Stimulated activated naive CD4-positive, alpha-beta T cell treated with Interleukin-2 at 50 U/mL for 16 hours (primary cell): ENCODE data around the gene DUXB.

Experiments used
- DNase-seq: peaks from one replicate; lab custom pipeline; 2025; lab: John Stamatoyannopoulos, UW

Gene DUXB

GRCh38 chr16:75701361-75701760 is at the start of gene DUXB:
TSS of gene DUXB (minus strand) at chr16:75701461. CDS start at chr16:75701418, 43 bp downstream.
- no peak for DNase-seq

- no peak for DNase-seq
Observed at GRCh38 chr16:75750528-75750927, 49.3 kb upstream of the DUXB start.

GRCh38 chr16:75746359-75746758 is 45.1 kb upstream of the DUXB start:
- DNase-seq, result no peak

GRCh38 chr16:75745823-75746222 is 44.6 kb upstream of the DUXB start:
- DNase-seq, result no peak

GRCh38 chr16:75745242-75745641 is 44.0 kb upstream of the DUXB start:
- DNase-seq, result no peak

GRCh38 chr16:75742424-75743047 is 41.3 kb upstream of the DUXB start:
- no peak for DNase-seq

GRCh38 chr16:75733305-75734211 is 32.3 kb upstream of the DUXB start:
- no peak for DNase-seq

- no peak for DNase-seq
Observed at GRCh38 chr16:75732871-75733270, 31.6 kb upstream of the DUXB start.

- DNase-seq, result no peak
Observed at GRCh38 chr16:75727221-75727620, 26.0 kb upstream of the DUXB start.

- no peak for DNase-seq
Observed at GRCh38 chr16:75726390-75726789, 25.1 kb upstream of the DUXB start, which contains the start of gene CPHXL. TSS of gene CPHXL (minus strand) at chr16:75726490. CDS start at chr16:75726442, 48 bp downstream.

- DNase-seq, result no peak
Observed at GRCh38 chr16:75718452-75718851, 17.2 kb upstream of the DUXB start.

- no peak for DNase-seq
Observed at GRCh38 chr16:75714661-75715060, 13.4 kb upstream of the DUXB start.

GRCh38 chr16:75710344-75710743 is 9.1 kb upstream of the DUXB start:
- no peak for DNase-seq

- DNase-seq, result no peak
Observed at GRCh38 chr16:75703306-75703705, 2.0 kb upstream of the DUXB start.

- DNase-seq, result no peak
Observed at GRCh38 chr16:75702242-75702641, 981 bp upstream of the DUXB start.

- no peak for DNase-seq
Observed at GRCh38 chr16:75697571-75697970, 3.7 kb downstream of the DUXB start.

GRCh38 chr16:75695708-75696107 is 5.6 kb downstream of the DUXB start:
- no peak for DNase-seq

GRCh38 chr16:75687361-75687760 is 13.9 kb downstream of the DUXB start:
- DNase-seq, result no peak

- DNase-seq, result no peak
Observed at GRCh38 chr16:75682308-75682707, 19.0 kb downstream of the DUXB start.

GRCh38 chr16:75679366-75679765 is 21.9 kb downstream of the DUXB start:
- DNase-seq, result no peak

GRCh38 chr16:75676909-75677308 is 24.4 kb downstream of the DUXB start, which contains the start of gene CPHXL2:
TSS of gene CPHXL2 (minus strand) at chr16:75677009. CDS start at chr16:75676999, 10 bp downstream.
- DNase-seq, result no peak

- DNase-seq, result no peak
Observed at GRCh38 chr16:75667503-75667902, 33.8 kb downstream of the DUXB start.

- DNase-seq, result no peak
Observed at GRCh38 chr16:75660726-75661302, 40.4 kb downstream of the DUXB start.
